GM12878 (cell line): Measurements from ENCODE around the gene SUPT6H. TPM values are rescaled to one million over a fixed set of nuclear protein-coding genes. Genes with fewer than 3 reads are reported as not detected.
A peak's percentile ranks its signal among the peaks of the same experiment; 100 is the strongest.

Experiments used
- CBX3 ChIP-seq: fragments of 200-600 bp; sonication (generic); IDR thresholded peaks from 2 replicates; pipeline ENCODE4 v1.6.1; 2016; ENCODE audit warnings: low read depth, borderline replicate concordance
- CBX5 ChIP-seq: sonication (generic); IDR thresholded peaks from 2 replicates; pipeline ENCODE4 v1.6.1; 2016; ENCODE audit warnings: low read depth, moderate library complexity, mild to moderate bottlenecking, inconsistent platforms
- CHD1 ChIP-seq: IDR thresholded peaks from 2 replicates; pipeline ENCODE4 v1.6.1; 2012; ENCODE audit warnings: low read depth, low read length, improper control_type of control experiment
- CHD4 ChIP-seq: fragments of 200-600 bp; sonication (generic); IDR thresholded peaks from 2 replicates; pipeline ENCODE4 v1.6.1; 2016; ENCODE audit warnings: mild to moderate bottlenecking
- EED ChIP-seq: sonication (generic); IDR thresholded peaks from 2 replicates; pipeline ENCODE4 v1.6.1; 2016; ENCODE audit warnings: antibody characterized with exemption, low read depth
- KAT2A ChIP-seq: conservative IDR thresholded peaks from 2 replicates; pipeline ENCODE4 v1.6.1; 2011; ENCODE audit warnings: low read depth, low read length; ENCODE audit not compliant: control insufficient read depth
- MYC ChIP-seq: IDR thresholded peaks from 2 replicates; pipeline ENCODE4 v1.6.1; 2011; ENCODE audit warnings: mild to moderate bottlenecking, low read length, moderate library complexity, inconsistent platforms; ENCODE audit not compliant: insufficient read depth, insufficient replicate concordance, insufficient read length, severe bottlenecking
- PAX8 ChIP-seq: fragments of 450-650 bp; IDR thresholded peaks from 2 replicates; pipeline ENCODE4 v1.6.1; 2017; ENCODE audit warnings: mild to moderate bottlenecking, moderate library complexity
- POLR2A ChIP-seq: IDR thresholded peaks from 2 replicates; pipeline ENCODE4 v1.6.1; 2011; ENCODE audit warnings: low read depth, mild to moderate bottlenecking, low read length
- POU2F2 ChIP-seq: IDR thresholded peaks from 3 replicates; pipeline ENCODE4 v1.6.1; 2011; ENCODE audit warnings: low read depth, mild to moderate bottlenecking, low read length, borderline replicate concordance
- RB1 ChIP-seq: fragments of 450-650 bp; formaldehyde crosslinking; IDR thresholded peaks from 2 replicates; pipeline ENCODE4 v1.6.1; 2017; ENCODE audit warnings: mild to moderate bottlenecking, borderline replicate concordance
- RELA ChIP-seq: fragments of 450-650 bp; IDR thresholded peaks from 2 replicates; pipeline ENCODE4 v1.8.0; 2014; ENCODE audit warnings: borderline replicate concordance; ENCODE audit not compliant: partially characterized antibody
- SIN3A ChIP-seq: IDR thresholded peaks from 2 replicates; pipeline ENCODE4 v1.6.1; 2012; ENCODE audit warnings: low read depth, low read length, improper control_type of control experiment
- SMARCA5 ChIP-seq: fragments of 450-650 bp; IDR thresholded peaks from 2 replicates; pipeline ENCODE4 v1.6.1; 2017; ENCODE audit warnings: mild to moderate bottlenecking
- STAT3 ChIP-seq: IDR thresholded peaks from 2 replicates; pipeline ENCODE4 v1.6.1; 2011; ENCODE audit warnings: low read depth, low read length, improper control_type of control experiment
- TAF1 ChIP-seq: IDR thresholded peaks from 2 replicates; pipeline ENCODE4 v1.6.1; 2011; ENCODE audit warnings: mild to moderate bottlenecking, low read depth, low read length, borderline replicate concordance
- USF2 ChIP-seq: IDR thresholded peaks from 2 replicates; pipeline ENCODE4 v1.6.1; 2011; ENCODE audit warnings: low read depth, low read length, improper control_type of control experiment, borderline replicate concordance
- ZNF384 ChIP-seq: IDR thresholded peaks from 2 replicates; pipeline ENCODE4 v1.6.1; 2012; ENCODE audit warnings: low read depth, mild to moderate bottlenecking, low read length, improper control_type of control experiment, borderline replicate concordance
- ZNF592 ChIP-seq: fragments of 450-650 bp; IDR thresholded peaks from 2 replicates; pipeline ENCODE4 v1.6.1; 2017; ENCODE audit warnings: mild to moderate bottlenecking, moderate library complexity
- ZNF622 ChIP-seq: fragments of 450-650 bp; IDR thresholded peaks from 2 replicates; pipeline ENCODE4 v1.6.1; 2017; ENCODE audit warnings: mild to moderate bottlenecking, inconsistent platforms
- ZNF687 ChIP-seq: fragments of 450-650 bp; IDR thresholded peaks from 2 replicates; pipeline ENCODE4 v1.6.1; 2017; ENCODE audit warnings: mild to moderate bottlenecking, moderate library complexity
- polyA plus RNA-seq, 11 experiments: library from polyadenylated mRNA; depleted of rRNA in 4 of 11; unstranded in 6 of 11; stranded (reverse) in 5 of 11; fragments of >200 nt; fragmentation: Nextera tagmentation in 4 of 11; fragmentation: Illumina TruSeq in 1 of 11; extraction: Ambion mirVana in 4 of 11; extraction: Trizol in 1 of 11; gene quantifications; 1 replicate in 1 of 11; 2 replicates in 10 of 11; pipeline versions ENCODE4 v1.2.1 to v1.2.3, GENCODE V29; 2011 to 2016; ENCODE audit warnings: inconsistent platforms in 2 of 11, missing spikeins in 2 of 11, low read depth in 1 of 11
- total RNA-seq, 4 experiments: library from RNA; depleted of rRNA in 3 of 4; stranded (reverse); fragments of >200 nt in 3 of 4; fragmentation: Illumina TruSeq in 1 of 4; extraction: Trizol in 1 of 4; gene quantifications; 2 replicates each; pipeline versions ENCODE4 v1.2.1 to v1.2.3, GENCODE V29; 2013 to 2021

The SUPT6H gene
- total and polyA plus RNA-seq, 10 of the 15 experiments (the other 5 are each of a cell fraction or from before 2014, with no cell fraction given): 1.7 to 58.8 (median 37.7) TPM

- TF ChIP-seq CHD1: no peak
- TF ChIP-seq KAT2A: no peak
- TF ChIP-seq POLR2A: peak; percentile 78
- TF ChIP-seq EED: no peak
- no peak for TF ChIP-seq ZNF622
- no peak for TF ChIP-seq CHD4
- TF ChIP-seq ZNF384: peak; percentile 8; the same call in 1 of the 2 replicates
- TF ChIP-seq TAF1: no peak
- TF ChIP-seq RB1: peak; percentile 48; the same call in 1 of the 2 replicates
- 0 out of 2 replicates have a peak, but pooled peaks have one; percentile 54 for TF ChIP-seq SIN3A
- TF ChIP-seq RELA: peak; percentile 43
- TF ChIP-seq USF2: no peak
- TF ChIP-seq STAT3: no peak
- TF ChIP-seq POU2F2: peak; percentile 69; the same call in 1 of the 3 replicates
- TF ChIP-seq CBX5: 0 out of 2 replicates have a peak, but pooled peaks have one; percentile 39
- TF ChIP-seq CBX3: no peak
- no peak for TF ChIP-seq ZNF687
- TF ChIP-seq ZNF592: peak; percentile 78; the same call in 1 of the 2 replicates
- peak; percentile 97; the same call in 1 of the 2 replicates for TF ChIP-seq SMARCA5
- TF ChIP-seq MYC: no peak
- no peak for TF ChIP-seq PAX8
Measured at GRCh38 chr17:28750178-28751047, 88.4 kb downstream of the SUPT6H start (continued).
